ENCODE results near the gene GPR171. TPM values are rescaled to one million over a fixed set of nuclear protein-coding genes. Genes with fewer than 3 reads are reported as not detected.

GPR171 gene, protein sequence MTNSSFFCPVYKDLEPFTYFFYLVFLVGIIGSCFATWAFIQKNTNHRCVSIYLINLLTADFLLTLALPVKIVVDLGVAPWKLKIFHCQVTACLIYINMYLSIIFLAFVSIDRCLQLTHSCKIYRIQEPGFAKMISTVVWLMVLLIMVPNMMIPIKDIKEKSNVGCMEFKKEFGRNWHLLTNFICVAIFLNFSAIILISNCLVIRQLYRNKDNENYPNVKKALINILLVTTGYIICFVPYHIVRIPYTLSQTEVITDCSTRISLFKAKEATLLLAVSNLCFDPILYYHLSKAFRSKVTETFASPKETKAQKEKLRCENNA
- not detected in 2 replicates for total RNA-seq

DNA sequence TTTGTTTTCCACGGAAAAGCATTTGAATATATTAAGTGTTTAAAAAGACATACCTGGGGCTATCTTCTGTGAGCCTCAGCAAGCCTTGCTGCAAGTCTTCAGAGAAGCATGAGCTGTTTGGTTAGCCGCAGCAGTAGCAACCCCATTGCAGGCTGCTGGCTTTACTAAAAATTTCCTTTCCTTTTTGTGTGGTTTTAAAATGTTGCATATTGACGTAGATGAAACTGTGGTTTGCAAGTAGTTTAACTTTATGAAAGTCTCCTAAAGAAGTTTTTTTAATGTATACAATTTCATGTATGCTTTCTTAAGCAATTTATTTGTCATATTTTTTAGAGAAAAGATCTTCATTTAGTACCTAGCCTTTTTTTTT lies at the start of gene GPR171:
Gene GPR171, minus strand, starts transcription at position 166 of the 370 bp plus-strand sequence. CDS start 3,830 bp downstream, outside the sequence.

Other genes with a start within 250 kb of the GPR171 start
- not detected in 2 replicates for gene CLRN1, start 230.5 kb downstream of the GPR171 start, total RNA-seq
- under 0.01 and 0.14 TPM in 2 replicates for gene MED12L, start 117.6 kb downstream of the GPR171 start, total RNA-seq
- not detected in 2 replicates for gene P2RY14, start 75.3 kb upstream of the GPR171 start, total RNA-seq
- 92.6 and 121 TPM in 2 replicates for gene GPR87, start 113.6 kb upstream of the GPR171 start, total RNA-seq
- not detected in 2 replicates for gene P2RY13, start 126.3 kb upstream of the GPR171 start, total RNA-seq
- not detected in 2 replicates for gene P2RY12, start 181.5 kb upstream of the GPR171 start, total RNA-seq